Fibroblast of lung (primary cell): ENCODE results near the gene HPS1. TPM values are rescaled to one million over a fixed set of nuclear protein-coding genes. Genes with fewer than 3 reads are reported as not detected.

ENCODE experiments used
- DNase-seq, 2 donors: peaks; one replicate each; pipeline versions ENCODE4 v3.0.0 to v3.0.0-alpha.2; 2010; ENCODE audit warnings: low read depth in 2 of 2
- H2AFZ ChIP-seq: 2 replicates; pipeline ENCODE4 v1.5.1; 2012; ENCODE audit warnings: low read length, control low read depth, inconsistent platforms
- H3K27ac ChIP-seq: 2 replicates; pipeline ENCODE4 v1.5.1; 2011; ENCODE audit warnings: low read length, control low read depth; ENCODE audit not compliant: insufficient read depth
- H3K27me3 ChIP-seq: 2 replicates; pipeline ENCODE4 v1.5.1; 2011; ENCODE audit warnings: mild to moderate bottlenecking, low read length; ENCODE audit not compliant: control insufficient read depth, insufficient read depth
- H3K36me3 ChIP-seq: 2 replicates; pipeline ENCODE4 v1.5.1; 2011; ENCODE audit warnings: low read length; ENCODE audit not compliant: control insufficient read depth, insufficient read depth
- H3K4me1 ChIP-seq: 2 replicates; pipeline ENCODE4 v1.5.1; 2011; ENCODE audit warnings: low read length; ENCODE audit not compliant: control insufficient read depth, insufficient read depth; ENCODE audit errors: extremely low read depth
- H3K4me2 ChIP-seq: 2 replicates; pipeline ENCODE4 v1.5.1; 2011; ENCODE audit warnings: low read length, control low read depth; ENCODE audit not compliant: insufficient read depth; ENCODE audit errors: extremely low read depth
- H3K4me3 ChIP-seq, 4 experiments: fragments of 200-600 bp in 1 of 4; sonication (generic) in 1 of 4; replicated peaks in 1 of 4; 2 replicates each; pipeline ENCODE4 v1.5.1; 2011 to 2016; ENCODE audit warnings: low read length in 4 of 4, low read depth in 3 of 4, mild to moderate bottlenecking in 3 of 4, control low read depth in 2 of 4, inconsistent platforms in 1 of 4, mixed read lengths in 1 of 4; ENCODE audit not compliant: insufficient read depth in 1 of 4; ENCODE audit errors: control extremely low read depth in 1 of 4
- H3K79me2 ChIP-seq: 2 replicates; pipeline ENCODE4 v1.5.1; 2012; ENCODE audit warnings: mild to moderate bottlenecking, low read length, inconsistent platforms; ENCODE audit not compliant: control insufficient read depth, insufficient read depth
- H3K9ac ChIP-seq: 2 replicates; pipeline ENCODE4 v1.5.1; 2011; ENCODE audit warnings: mild to moderate bottlenecking, low read length, control low read depth; ENCODE audit not compliant: insufficient read depth
- H3K9me3 ChIP-seq: 2 replicates; pipeline ENCODE4 v1.5.1; 2012; ENCODE audit warnings: low read depth, low read length; ENCODE audit not compliant: control insufficient read depth, insufficient read depth
- H4K20me1 ChIP-seq: 2 replicates; pipeline ENCODE4 v1.5.1; 2011; ENCODE audit warnings: low read length; ENCODE audit not compliant: control insufficient read depth, insufficient read depth; ENCODE audit errors: extremely low read depth
- CTCF ChIP-seq, 2 donors: IDR thresholded peaks in 1 of 2; conservative IDR thresholded peaks in 1 of 2; 1 replicate in 1 of 2; 2 replicates in 1 of 2; pipeline ENCODE4 v1.5.1; 2011 to 2012; ENCODE audit warnings: low read length in 2 of 2, control low read depth in 1 of 2, inconsistent platforms in 1 of 2, low read depth in 1 of 2, mild to moderate bottlenecking in 1 of 2
- EZH2 ChIP-seq: IDR thresholded peaks from 2 replicates; pipeline ENCODE4 v1.5.1; 2012; ENCODE audit warnings: low read length, control low read depth, mild to moderate bottlenecking; ENCODE audit errors: missing control alignments
- polyA plus RNA-seq, 2 donors: library from polyadenylated mRNA; depleted of rRNA in 1 of 2; stranded (reverse) in 1 of 2; unstranded in 1 of 2; fragments of >200 nt; gene quantifications; 2 replicates each; pipeline ENCODE4 v1.2.1, GENCODE V29; 2011 to 2012; ENCODE audit warnings: missing spikeins in 1 of 2
- total RNA-seq: library from RNA; depleted of rRNA; stranded (reverse); fragments of >200 nt; gene quantifications from 2 replicates; pipeline ENCODE4 v1.2.1, GENCODE V29; 2014

HPS1 gene
- total and polyA plus RNA-seq, 2 donors (not counting 1 experiment from before 2014, with no cell fraction given), result 44.6 to 58.1 TPM

DNA sequence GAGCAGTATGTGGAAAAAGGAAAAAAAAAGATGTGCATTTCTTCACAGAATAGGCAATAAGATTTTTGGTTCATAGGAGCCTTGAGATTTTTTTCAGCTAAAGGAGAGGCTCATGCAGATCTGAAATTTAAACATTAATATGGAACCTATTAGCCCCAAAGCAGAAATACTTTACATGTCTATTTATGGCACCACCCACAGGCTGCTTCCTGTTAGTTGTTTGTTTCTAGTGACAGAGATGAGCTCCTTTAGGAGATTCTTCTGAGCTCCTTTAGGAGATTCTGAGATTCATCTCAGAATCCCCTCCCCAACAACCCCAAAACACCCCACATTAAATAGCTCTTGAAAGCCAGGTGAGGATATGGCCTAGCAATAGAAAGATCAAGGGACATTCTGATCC is 27.9 kb upstream of the HPS1 start:
- Histone ChIP-seq H4K20me1 (no peaks in the 10 kb centered on the region), H3K79me2 (no peaks in the 10 kb centered on the region), H3K9me3 (no peaks in the 10 kb centered on the region), H3K4me2 (no peak overlapping the region), H2AFZ (no peak overlapping the region), H3K36me3 (no peaks in the 10 kb centered on the region), H3K4me1 (no peaks in the 10 kb centered on the region), H3K27me3 (peaks cover 2% of the 10 kb centered on the region), H3K27ac (no peak overlapping the region), H3K9ac (no peak overlapping the region), H3K4me3 (no peak overlapping the region)
- no peak for TF ChIP-seq EZH2
- TF ChIP-seq CTCF (conservative IDR thresholded peaks at IDR 0.05 in 1 of 2, IDR thresholded peaks at IDR 0.05 in 1 of 2; ENCODE audit: low read depth in 1 of 2, low read length in 2 of 2), result no peak
- no peak for DNase-seq

DNA sequence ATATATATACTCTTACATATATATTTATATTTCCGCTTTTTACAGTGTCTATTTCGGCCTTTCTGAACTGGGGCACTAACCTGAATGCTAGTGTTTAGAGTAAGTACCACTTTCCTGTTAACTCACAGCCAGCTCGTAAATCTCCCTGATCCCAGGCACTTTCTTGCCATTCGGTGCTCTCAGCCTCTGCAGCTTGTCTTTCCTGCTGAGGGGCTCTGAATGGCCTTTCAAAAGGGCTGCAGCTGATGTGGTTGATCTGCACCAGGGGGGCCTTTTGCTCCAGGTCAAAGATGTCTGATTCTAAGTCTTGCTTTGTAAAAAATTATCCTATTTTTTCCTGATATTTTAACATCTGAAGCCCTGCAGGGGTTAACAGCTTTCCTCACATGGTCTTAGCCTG is 25.5 kb upstream of the HPS1 start:
- Histone ChIP-seq H3K4me2 (no peak overlapping the region), H3K4me1 (no peaks in the 10 kb centered on the region), H4K20me1 (no peaks in the 10 kb centered on the region), H3K36me3 (no peaks in the 10 kb centered on the region), H3K9me3 (no peaks in the 10 kb centered on the region), H3K79me2 (no peaks in the 10 kb centered on the region), H2AFZ (no peak overlapping the region), H3K27ac (no peak overlapping the region), H3K9ac (no peak overlapping the region), H3K4me3 (no peak overlapping the region), H3K27me3 (peaks cover 2% of the 10 kb centered on the region)
- TF ChIP-seq EZH2 (no peak), CTCF (conservative IDR thresholded peaks at IDR 0.05 in 1 of 2, IDR thresholded peaks at IDR 0.05 in 1 of 2; ENCODE audit: low read depth in 1 of 2, low read length in 2 of 2) (no peak)
- no peak for DNase-seq

DNA sequence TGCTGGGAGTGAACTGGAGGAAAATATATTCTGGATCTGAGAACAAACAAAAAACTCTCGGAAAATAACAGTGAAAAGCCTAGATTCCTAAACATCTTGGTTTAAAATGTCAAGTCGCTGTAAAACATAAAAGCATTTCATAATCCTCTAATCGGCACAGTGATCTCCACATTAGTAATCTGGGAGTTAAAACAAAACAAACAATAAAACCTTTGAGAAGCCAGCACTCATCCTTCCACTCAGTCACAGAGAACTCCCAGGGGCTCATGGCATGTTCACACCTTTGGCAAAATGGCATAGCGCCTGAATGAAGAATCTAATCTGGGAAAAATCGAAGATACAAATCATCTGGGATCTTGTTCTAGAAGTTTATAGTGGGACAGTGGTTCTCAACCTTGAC is 24.1 kb upstream of the HPS1 start:
- no peaks in the 10 kb centered on the region for H3K36me3 ChIP-seq
- no peak for DNase-seq
- no peaks in the 10 kb centered on the region for H3K9me3 ChIP-seq
- H3K4me3 ChIP-seq, result no peak overlapping the region
- H2AFZ ChIP-seq, result no peak overlapping the region
- peaks cover 2% of the 10 kb centered on the region for H3K27me3 ChIP-seq
- no peak overlapping the region for H3K4me2 ChIP-seq
- H3K79me2 ChIP-seq, result no peaks in the 10 kb centered on the region
- peaks cover 2% of the 10 kb centered on the region for H3K4me1 ChIP-seq
- H3K9ac ChIP-seq, result no peak overlapping the region
- no peaks in the 10 kb centered on the region for H4K20me1 ChIP-seq
- no peak overlapping the region for H3K27ac ChIP-seq
- TF ChIP-seq EZH2 (no peak), CTCF (conservative IDR thresholded peaks at IDR 0.05 in 1 of 2, IDR thresholded peaks at IDR 0.05 in 1 of 2; ENCODE audit: low read depth in 1 of 2, low read length in 2 of 2) (no peak)
